SK-MEL-5 (cell line): ENCODE results near the gene VSIG8. TPM values are rescaled to one million over a fixed set of nuclear protein-coding genes. Genes with fewer than 3 reads are reported as not detected.

Source experiments
- DNase-seq: peaks from one replicate; pipeline ENCODE4 v3.0.0-alpha.2; 2016; ENCODE audit warnings: low read depth, low spot score
- in situ Hi-C: cut with HindIII; loops from 2 replicates; pipeline ENCODE4 v1.10.0; 2016; ENCODE audit warnings: low sequenced_read_pairs, high pct_unique_total_duplicates, low pct_unique_long_range_greater_than_20kb
- total RNA-seq: library from RNA; depleted of rRNA; stranded (reverse); fragments of >200 nt; shearing (Covaris generic); gene quantifications from 2 replicates; pipeline ENCODE4 v1.2.3, GENCODE V29; 2014

The VSIG8 gene
- total RNA-seq, 1 experiment from 2014 or later = not detected

GRCh38 chr1:159891275-159892157 is 29.1 kb upstream of the VSIG8 start:
- in situ Hi-C loops = loop anchor here (25.0 kb wide), 1 partner anchor 104 kb away; the partner anchor contains the start of gene DUSP23
- DNase-seq = peak; percentile 92

GRCh38 chr1:159890390-159890789 is 27.9 kb upstream of the VSIG8 start:
- DNase-seq = no peak
- in situ Hi-C loops = loop anchor here (25.0 kb wide), 1 partner anchor 103 kb away; the partner anchor contains the start of gene DUSP23

- DNase-seq = peak; percentile 33
- in situ Hi-C loops = loop anchor here (25.0 kb wide), 1 partner anchor 103 kb away; the partner anchor contains the start of gene DUSP23
Observed at GRCh38 chr1:159889821-159890252, 27.4 kb upstream of the VSIG8 start.

- in situ Hi-C loops = loop anchor here (25.0 kb wide), 1 partner anchor 102 kb away; the partner anchor contains the start of gene DUSP23
- no peak for DNase-seq
Observed at GRCh38 chr1:159889202-159889601, 26.7 kb upstream of the VSIG8 start.

- in situ Hi-C loops = loop anchor here (25.0 kb wide), 1 partner anchor 97 kb away; the partner anchor contains the start of gene DUSP23
- no peak for DNase-seq
Observed at GRCh38 chr1:159884296-159884695, 21.8 kb upstream of the VSIG8 start.

GRCh38 chr1:159883134-159883533 is 20.7 kb upstream of the VSIG8 start:
- no peak for DNase-seq
- in situ Hi-C loops = loop anchor here (25.0 kb wide), 1 partner anchor 96 kb away; the partner anchor contains the start of gene DUSP23

- in situ Hi-C loops = loop anchor here (25.0 kb wide), 1 partner anchor 95 kb away; the partner anchor contains the start of gene DUSP23
- DNase-seq = no peak
Observed at GRCh38 chr1:159882527-159882862, 20.0 kb upstream of the VSIG8 start.

GRCh38 chr1:159881622-159882526 is 19.4 kb upstream of the VSIG8 start:
- in situ Hi-C loops = loop anchor here (25.0 kb wide), 1 partner anchor 95 kb away; the partner anchor contains the start of gene DUSP23
- DNase-seq = peak; percentile 67

- in situ Hi-C loops = loop anchor here (25.0 kb wide), 1 partner anchor 93 kb away; the partner anchor contains the start of gene DUSP23
- DNase-seq = no peak
Observed at GRCh38 chr1:159880430-159880829, 18.0 kb upstream of the VSIG8 start.

GRCh38 chr1:159879977-159880376 is 17.5 kb upstream of the VSIG8 start:
- in situ Hi-C loops = loop anchor here (25.0 kb wide), 1 partner anchor 93 kb away; the partner anchor contains the start of gene DUSP23
- no peak for DNase-seq

GRCh38 chr1:159879136-159879535 is 16.7 kb upstream of the VSIG8 start:
- in situ Hi-C loops = loop anchor here (25.0 kb wide), 1 partner anchor 92 kb away; the partner anchor contains the start of gene DUSP23

GRCh38 chr1:159877695-159878444 is 15.4 kb upstream of the VSIG8 start:
- DNase-seq = no peak
- in situ Hi-C loops = loop anchor here (25.0 kb wide), 1 partner anchor 91 kb away; the partner anchor contains the start of gene DUSP23

More at GRCh38 chr1:159879136-159879535, 16.7 kb upstream of the VSIG8 start:
- DNase-seq = no peak

GRCh38 chr1:159873530-159874143 is 11.2 kb upstream of the VSIG8 start:
- DNase-seq = no peak
- in situ Hi-C loops = no loop called here

GRCh38 chr1:159872891-159873290 is 10.4 kb upstream of the VSIG8 start:
- in situ Hi-C loops = no loop called here
- no peak for DNase-seq

- in situ Hi-C loops = no loop called here
- no peak for DNase-seq
Observed at GRCh38 chr1:159870704-159871103, 8.2 kb upstream of the VSIG8 start.

GRCh38 chr1:159869607-159870006 is 7.2 kb upstream of the VSIG8 start:
- in situ Hi-C loops = no loop called here
- DNase-seq = no peak
